Panc1 (cell line): ENCODE measurements around the gene ANKRD49. TPM values are rescaled to one million over a fixed set of nuclear protein-coding genes. Genes with fewer than 3 reads are reported as not detected.

ENCODE experiments used
- ATAC-seq: fragments of 200-7000 bp; cut with Tn5 transposase; 2 replicates; pipeline ENCODE4 v1.9.1; 2020; ENCODE audit warnings: mild to moderate bottlenecking, moderate library complexity
- BruUV-seq: library from RNA; stranded (reverse); fragments of 400-500 nt; replicated peaks from 2 replicates; lab custom pipeline; 2021; lab: Mats Ljungman, UMichigan
- CTCF ChIA-PET: fragments of 300-600 bp; sonication (Branson Sonifier 250); formaldehyde crosslinking; loops from one replicate; lab custom pipeline; 2022; ENCODE audit warnings: antibody characterized with exemption; lab: Charles Lee
- POLR2A ChIA-PET: fragments of 300-600 bp; sonication (Branson Sonifier 250); formaldehyde crosslinking; loops from one replicate; lab custom pipeline; 2022; ENCODE audit warnings: antibody characterized with exemption; lab: Charles Lee
- DNase-seq: peaks from one replicate; pipeline ENCODE4 v3.0.0-alpha.2; 2010; ENCODE audit warnings: low read depth, low spot score
- H3K27ac ChIP-seq: 2 replicates; pipeline ENCODE4 v1.5.1; 2011; ENCODE audit warnings: mild to moderate bottlenecking, low read length, inconsistent platforms
- H3K27me3 ChIP-seq: fragments of 200-500 bp; sonication (Bioruptor generic); 2 replicates; pipeline ENCODE4 v1.6.0; 2014; ENCODE audit warnings: low read length, inconsistent platforms; ENCODE audit not compliant: control insufficient read depth, insufficient read depth
- H3K36me3 ChIP-seq: fragments of 200-500 bp; sonication (Bioruptor generic); 2 replicates; pipeline ENCODE4 v1.5.1; 2014; ENCODE audit warnings: inconsistent platforms, mild to moderate bottlenecking, low read length, moderate library complexity; ENCODE audit not compliant: control insufficient read depth, insufficient read depth
- H3K4me1 ChIP-seq: 2 replicates; pipeline ENCODE4 v1.5.1; 2011; ENCODE audit warnings: inconsistent platforms, mild to moderate bottlenecking, low read length, moderate library complexity; ENCODE audit not compliant: control insufficient read depth, insufficient read depth
- H3K4me3 ChIP-seq, 2 experiments: 2 replicates each; pipeline ENCODE4 v1.5.1; 2011 to 2012; ENCODE audit warnings: low read depth in 2 of 2, low read length in 2 of 2, mild to moderate bottlenecking in 2 of 2, inconsistent platforms in 1 of 2, moderate library complexity in 1 of 2
- H3K9me3 ChIP-seq: fragments of 200-500 bp; sonication (Bioruptor generic); 2 replicates; pipeline ENCODE4 v1.5.1; 2014; ENCODE audit warnings: low read depth, mild to moderate bottlenecking, inconsistent platforms, low read length, moderate library complexity; ENCODE audit not compliant: control insufficient read depth, insufficient read depth
- CTCF ChIP-seq: fragments of 450-650 bp; IDR thresholded peaks from 2 replicates; pipeline ENCODE4 v1.5.1; 2017; ENCODE audit warnings: mild to moderate bottlenecking
- POLR2AphosphoS5 ChIP-seq: IDR thresholded peaks from 2 replicates; pipeline ENCODE4 v1.6.1; 2012; ENCODE audit warnings: mild to moderate bottlenecking, low read depth, low read length, moderate library complexity
- REST ChIP-seq, 2 experiments: IDR thresholded peaks; 2 replicates each; pipeline ENCODE4 v1.6.1; 2011 to 2012; ENCODE audit warnings: low read depth in 2 of 2, control low read depth in 1 of 2, low read length in 1 of 2, mild to moderate bottlenecking in 1 of 2, moderate library complexity in 1 of 2; ENCODE audit not compliant: insufficient read depth in 1 of 2
- SIN3A ChIP-seq: IDR thresholded peaks from 2 replicates; pipeline ENCODE4 v1.6.1; 2012; ENCODE audit warnings: low read depth, mild to moderate bottlenecking, low read length, moderate library complexity, borderline replicate concordance; ENCODE audit not compliant: insufficient read depth
- TCF7L2 ChIP-seq: IDR thresholded peaks from 2 replicates; pipeline ENCODE4 v1.6.1; 2011; ENCODE audit warnings: mild to moderate bottlenecking, low read depth, low read length, inconsistent platforms
- in situ Hi-C: cut with HindIII; loops from 2 replicates; pipeline ENCODE4 v1.10.0; 2016; ENCODE audit warnings: low sequenced_read_pairs, low pct_unique_long_range_greater_than_20kb
- intact Hi-C: fragments of 100-400 bp; cut with micrococcal nuclease; formaldehyde crosslinking; loops from one replicate; pipeline ENCODE4 v1.10.0; 2022; ENCODE audit not compliant: unreplicated experiment
- total RNA-seq: library from RNA; stranded (reverse); gene quantifications from one replicate; pipeline ENCODE4 v1.2.1, GENCODE V29; 2021; ENCODE audit not compliant: unreplicated experiment

The ANKRD49 gene
- total RNA-seq, 1 experiment from 2014 or later, result 15.4 TPM

- Histone ChIP-seq H3K27me3 (no peaks in the 10 kb centered on the region), H3K36me3 (no peaks in the 10 kb centered on the region), H3K27ac (peak overlapping the region; percentile 83), H3K4me3 (peak overlapping the region; percentile 66 to 83), H3K9me3 (no peaks in the 10 kb centered on the region), H3K4me1 (peaks cover 28% of the 10 kb centered on the region)
- ATAC-seq, result peak; percentile 2; the same call in 1 of the 2 replicates
- intact Hi-C loops, result loop anchor here (10.0 kb wide), 1 partner anchor 1239 kb away; the partner anchor contains the start of gene FAM76B
- POLR2A ChIA-PET, result interaction anchor here (0.6 kb wide), 1 partner anchor 10 kb away, joined by 4 read pairs; no protein-coding TSS in a partner anchor
- TF ChIP-seq REST (IDR thresholded peaks at IDR 0.05; ENCODE audit: insufficient read depth in 1 of 2, low read depth in 2 of 2, low read length in 1 of 2) (no peak), SIN3A (peak; percentile 36; the same call in 1 of the 2 replicates), POLR2AphosphoS5 (no peak), TCF7L2 (no peak), CTCF (no peak)
- no peak for DNase-seq
- CTCF ChIA-PET, result no interaction called here
- no TSS peak for BruUV-seq
- in situ Hi-C loops, result no loop called here
Observed at GRCh38 chr11:94545264-94546161, 51.7 kb downstream of the ANKRD49 start.

- TSS peak; percentile 66 for BruUV-seq
- in situ Hi-C loops, result no loop called here
- H3K27ac ChIP-seq, result peak overlapping the region; percentile 83
- intact Hi-C loops, result loop anchor here (10.0 kb wide), 1 partner anchor 1239 kb away; the partner anchor contains the start of gene FAM76B
- no peaks in the 10 kb centered on the region for H3K36me3 ChIP-seq
- ChIA-PET CTCF (no interaction called here), POLR2A (interaction anchor here (0.6 kb wide), 1 partner anchor 814 kb away, joined by 3 read pairs; no protein-coding TSS in a partner anchor)
- ATAC-seq (no peak), DNase-seq (no peak)
- H3K27me3 ChIP-seq, result no peaks in the 10 kb centered on the region
- H3K4me3 ChIP-seq, result peak overlapping the region; percentile 66 to 83
- no peaks in the 10 kb centered on the region for H3K9me3 ChIP-seq
- H3K4me1 ChIP-seq, result peaks cover 28% of the 10 kb centered on the region
- TF ChIP-seq POLR2AphosphoS5 (no peak), SIN3A (no peak)
Observed at GRCh38 chr11:94546162-94546470, 52.3 kb downstream of the ANKRD49 start.
